SK-N-SH (cell line): ENCODE results near the gene KCNK4. TPM values are rescaled to one million over a fixed set of nuclear protein-coding genes. Genes with fewer than 3 reads are reported as not detected.

Source experiments
- CTCF ChIA-PET: fragments of 300-600, 350-600 bp; formaldehyde crosslinking; extraction: SDS; loops from one replicate; lab custom pipeline; 2021; lab: Yijun Ruan, JAX
- POLR2A ChIA-PET: fragments of 350-600 bp; sonication (Branson Sonifier 250); formaldehyde crosslinking; extraction: SDS; loops from one replicate; lab custom pipeline; 2020; ENCODE audit warnings: antibody characterized with exemption, inconsistent platforms; lab: Yijun Ruan, JAX
- DNase-seq: peaks from one replicate; pipeline ENCODE4 v3.0.0; 2012
- H2AFZ ChIP-seq: fragments of 200-600 bp; sonication (generic); 2 replicates; pipeline ENCODE4 v1.8.1; 2016; ENCODE audit warnings: antibody characterized with exemption, mild to moderate bottlenecking, low read depth
- H3F3A ChIP-seq: fragments of 200-600 bp; sonication (generic); replicated peaks from 2 replicates; pipeline ENCODE3; 2016; ENCODE audit warnings: antibody characterized with exemption, mild to moderate bottlenecking; ENCODE audit not compliant: insufficient read depth
- H3K27ac ChIP-seq, 2 experiments: fragments of 200-500 bp in 1 of 2; fragments of 200-600 bp in 1 of 2; sonication (Bioruptor generic) in 1 of 2; sonication (generic), shearing (Covaris generic) in 1 of 2; 2 replicates each; pipeline versions ENCODE4 v1.5.1 to v1.6.1; 2014 to 2016; ENCODE audit warnings: low read depth in 2 of 2, inconsistent platforms in 1 of 2, low read length in 1 of 2, mild to moderate bottlenecking in 1 of 2, mixed read lengths in 1 of 2
- H3K27me3 ChIP-seq: fragments of 200-600 bp; sonication (generic), shearing (Covaris generic); 2 replicates; pipeline ENCODE4 v1.6.1; 2016; ENCODE audit warnings: mixed run types; ENCODE audit not compliant: insufficient read depth
- H3K36me3 ChIP-seq, 2 experiments: fragments of 200-500 bp in 1 of 2; fragments of 200-600 bp in 1 of 2; sonication (Bioruptor generic) in 1 of 2; sonication (generic) in 1 of 2; replicated peaks in 1 of 2; 2 replicates each; pipeline versions ENCODE3 to v1.5.1; 2014 to 2016; ENCODE audit warnings: low read length in 1 of 2, mild to moderate bottlenecking in 1 of 2; ENCODE audit not compliant: insufficient read depth in 2 of 2, control insufficient read depth in 1 of 2
- H3K4me1 ChIP-seq, 2 experiments: fragments of 200-500 bp in 1 of 2; fragments of 200-600 bp in 1 of 2; sonication (Bioruptor generic) in 1 of 2; sonication (generic), shearing (Covaris generic) in 1 of 2; 2 replicates each; pipeline versions ENCODE4 v1.5.1 to v1.6.1; 2014 to 2016; ENCODE audit warnings: low read depth in 1 of 2, low read length in 1 of 2, mixed run types in 1 of 2; ENCODE audit not compliant: insufficient read depth in 2 of 2, control insufficient read depth in 1 of 2
- H3K4me2 ChIP-seq: fragments of 200-600 bp; sonication (generic), shearing (Covaris generic); 2 replicates; pipeline ENCODE4 v1.6.1; 2017; ENCODE audit warnings: mixed run types
- H3K4me3 ChIP-seq, 2 experiments: fragments of 200-500 bp in 1 of 2; fragments of 200-600 bp in 1 of 2; sonication (Bioruptor generic) in 1 of 2; sonication (generic), shearing (Covaris generic) in 1 of 2; 2 replicates each; pipeline versions ENCODE4 v1.5.1 to v1.8.1; 2014 to 2016; ENCODE audit warnings: low read depth in 2 of 2, inconsistent platforms in 1 of 2, low read length in 1 of 2, mild to moderate bottlenecking in 1 of 2, mixed read lengths in 1 of 2, moderate library complexity in 1 of 2
- H3K79me2 ChIP-seq: fragments of 200-600 bp; sonication (generic); 2 replicates; pipeline ENCODE4 v1.8.1; 2017; ENCODE audit warnings: mild to moderate bottlenecking; ENCODE audit not compliant: insufficient read depth
- H3K9ac ChIP-seq: fragments of 200-600 bp; sonication (generic); 2 replicates; pipeline ENCODE4 v1.6.1; 2017; ENCODE audit warnings: mixed run types
- H3K9me2 ChIP-seq: fragments of 200-600 bp; sonication (generic); 2 replicates; pipeline ENCODE4 v1.6.1; 2017; ENCODE audit warnings: mixed run types
- H3K9me3 ChIP-seq: fragments of 200-600 bp; sonication (generic); 2 replicates; pipeline ENCODE4 v1.6.1; 2017; ENCODE audit warnings: mixed run types, mild to moderate bottlenecking, moderate library complexity
- H4K20me1 ChIP-seq: fragments of 200-600 bp; sonication (generic); 2 replicates; pipeline ENCODE4 v1.6.1; 2017; ENCODE audit warnings: mild to moderate bottlenecking, mixed run types; ENCODE audit not compliant: insufficient read depth
- CHD2 ChIP-seq: fragments of 150-350 bp; IDR thresholded peaks from 2 replicates; pipeline ENCODE4 v1.6.1; 2018; ENCODE audit warnings: low read length; ENCODE audit not compliant: partially characterized antibody
- ELF1 ChIP-seq: IDR thresholded peaks from 2 replicates; pipeline ENCODE4 v1.4.0; 2012
- EZH2phosphoT487 ChIP-seq: fragments of 200-600 bp; sonication (generic); IDR thresholded peaks from 2 replicates; pipeline ENCODE4 v1.6.1; 2017; ENCODE audit warnings: low read depth, mixed run types, mild to moderate bottlenecking, antibody characterized with exemption, moderate library complexity, borderline replicate concordance
- FOSL2 ChIP-seq: IDR thresholded peaks from 2 replicates; pipeline ENCODE4 v1.4.0; 2012; ENCODE audit warnings: low read depth, mild to moderate bottlenecking, moderate library complexity, borderline replicate concordance
- FOXM1 ChIP-seq: IDR thresholded peaks from 2 replicates; pipeline ENCODE4 v1.4.0; 2012; ENCODE audit warnings: low read depth, mild to moderate bottlenecking
- GATA2 ChIP-seq: sonication (generic); formaldehyde crosslinking; IDR thresholded peaks from 2 replicates; pipeline ENCODE4 v1.5.0; 2020; ENCODE audit warnings: mild to moderate bottlenecking, missing genetic modification reagents
- NFIC ChIP-seq: IDR thresholded peaks from 2 replicates; pipeline ENCODE4 v1.4.0; 2012; ENCODE audit warnings: borderline replicate concordance
- NRF1 ChIP-seq: IDR thresholded peaks from 2 replicates; pipeline ENCODE4 v1.6.1; 2012; ENCODE audit warnings: low read depth, mild to moderate bottlenecking, low read length
- RAD21 ChIP-seq: IDR thresholded peaks from 2 replicates; pipeline ENCODE4 v1.6.1; 2012; ENCODE audit warnings: mild to moderate bottlenecking, low read length
- RXRA ChIP-seq: IDR thresholded peaks from 2 replicates; pipeline ENCODE4 v1.4.0; 2012; ENCODE audit warnings: low read depth, mild to moderate bottlenecking, borderline replicate concordance
- SMC3 ChIP-seq: IDR thresholded peaks from 2 replicates; pipeline ENCODE4 v1.6.1; 2012; ENCODE audit warnings: low read depth, low read length, improper control_type of control experiment
- YY1 ChIP-seq: IDR thresholded peaks from 2 replicates; pipeline ENCODE4 v1.4.0; 2012; ENCODE audit warnings: low read depth, mild to moderate bottlenecking
- WGBS: methylation state at CpG from one replicate; pipeline ENCODE4 v1.1.6; 2017; ENCODE audit warnings: low lambda C conversion rate; 5-methylcytosine and 5-hydroxymethylcytosine counted together
- polyA plus RNA-seq, 3 experiments: library from polyadenylated mRNA; depleted of rRNA; stranded (reverse); fragments of >200 nt; gene quantifications; 2 replicates each; pipeline ENCODE4 v1.2.3, GENCODE V29; 2012
- TF ChIP-seq, protein P1 (sequence below): IDR thresholded peaks from 2 replicates; pipeline ENCODE4 v1.4.0; 2012; ENCODE audit warnings: low read depth
- TF ChIP-seq, protein P2 (sequence below): IDR thresholded peaks from 2 replicates; pipeline ENCODE4 v1.6.1; 2012; ENCODE audit warnings: mild to moderate bottlenecking, low read depth, low read length, moderate library complexity
- TF ChIP-seq, protein P3 (sequence below): fragments of 200-600 bp; sonication (generic); IDR thresholded peaks from 2 replicates; pipeline ENCODE4 v1.6.1; 2017; ENCODE audit warnings: antibody characterized with exemption, mild to moderate bottlenecking, moderate library complexity
- TF ChIP-seq, protein P4 (sequence below): fragments of 150-350 bp; IDR thresholded peaks from 2 replicates; pipeline ENCODE4 v1.6.1; 2016; ENCODE audit warnings: mild to moderate bottlenecking, low read depth, low read length

Gene KCNK4
- polyA plus RNA-seq, 1 of the 3 experiments (the other 2 are of a cell fraction): 0.16 TPM

DNA sequence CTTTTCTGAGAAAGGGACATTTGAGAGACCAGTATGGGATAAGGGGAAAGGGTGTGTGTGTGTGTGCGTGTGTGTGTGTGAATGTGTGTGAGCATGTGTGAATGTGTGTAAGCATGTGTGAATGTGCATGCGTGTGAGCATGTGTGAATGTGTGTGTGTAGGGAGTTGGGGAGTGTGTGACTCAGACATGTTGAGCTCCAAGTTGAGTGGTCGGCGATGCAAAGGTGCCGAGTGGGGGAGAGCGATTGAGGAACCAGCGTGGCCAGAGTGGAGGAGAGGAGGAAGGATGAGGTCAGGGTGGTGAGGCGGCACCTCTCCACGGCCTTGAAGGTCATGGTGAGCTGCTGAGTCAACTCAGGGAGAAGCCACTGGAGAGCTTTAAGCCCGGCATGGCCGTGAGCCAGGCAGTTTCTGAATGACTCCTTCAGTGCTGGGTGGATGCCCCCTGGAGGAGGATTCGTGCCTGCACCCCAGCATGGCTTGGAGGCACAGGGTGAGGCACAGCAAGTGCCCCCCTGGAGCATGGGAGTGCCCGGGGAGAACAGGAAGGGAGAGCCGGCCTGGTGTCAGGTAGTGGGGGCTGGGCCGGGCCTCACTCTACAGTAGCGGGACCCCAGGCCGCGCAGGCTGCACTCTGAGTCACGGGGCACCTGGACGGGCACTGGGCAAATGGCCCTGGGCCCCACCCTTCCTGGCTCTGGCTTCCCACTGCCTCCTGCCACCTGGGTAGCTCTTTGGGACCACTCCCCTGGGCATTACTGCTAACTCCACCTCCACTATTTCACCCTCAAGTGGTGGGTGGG lies 40.7 kb downstream of the KCNK4 start:
- no peak for TF ChIP-seq YY1
- peak; percentile 42; the same call in 1 of the 2 replicates for TF ChIP-seq FOSL2
- no peak for TF ChIP-seq FOXM1
- TF ChIP-seq NFIC: peak; percentile 79
- TF ChIP-seq, protein P1, sequence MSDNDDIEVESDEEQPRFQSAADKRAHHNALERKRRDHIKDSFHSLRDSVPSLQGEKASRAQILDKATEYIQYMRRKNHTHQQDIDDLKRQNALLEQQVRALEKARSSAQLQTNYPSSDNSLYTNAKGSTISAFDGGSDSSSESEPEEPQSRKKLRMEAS: peak; percentile 57; the same call in 1 of the 2 replicates
- TF ChIP-seq GATA2: no peak
- no peak for TF ChIP-seq CHD2
- no peak for TF ChIP-seq ELF1
- peak; percentile 34 for TF ChIP-seq SMC3
- TF ChIP-seq, protein P2, sequence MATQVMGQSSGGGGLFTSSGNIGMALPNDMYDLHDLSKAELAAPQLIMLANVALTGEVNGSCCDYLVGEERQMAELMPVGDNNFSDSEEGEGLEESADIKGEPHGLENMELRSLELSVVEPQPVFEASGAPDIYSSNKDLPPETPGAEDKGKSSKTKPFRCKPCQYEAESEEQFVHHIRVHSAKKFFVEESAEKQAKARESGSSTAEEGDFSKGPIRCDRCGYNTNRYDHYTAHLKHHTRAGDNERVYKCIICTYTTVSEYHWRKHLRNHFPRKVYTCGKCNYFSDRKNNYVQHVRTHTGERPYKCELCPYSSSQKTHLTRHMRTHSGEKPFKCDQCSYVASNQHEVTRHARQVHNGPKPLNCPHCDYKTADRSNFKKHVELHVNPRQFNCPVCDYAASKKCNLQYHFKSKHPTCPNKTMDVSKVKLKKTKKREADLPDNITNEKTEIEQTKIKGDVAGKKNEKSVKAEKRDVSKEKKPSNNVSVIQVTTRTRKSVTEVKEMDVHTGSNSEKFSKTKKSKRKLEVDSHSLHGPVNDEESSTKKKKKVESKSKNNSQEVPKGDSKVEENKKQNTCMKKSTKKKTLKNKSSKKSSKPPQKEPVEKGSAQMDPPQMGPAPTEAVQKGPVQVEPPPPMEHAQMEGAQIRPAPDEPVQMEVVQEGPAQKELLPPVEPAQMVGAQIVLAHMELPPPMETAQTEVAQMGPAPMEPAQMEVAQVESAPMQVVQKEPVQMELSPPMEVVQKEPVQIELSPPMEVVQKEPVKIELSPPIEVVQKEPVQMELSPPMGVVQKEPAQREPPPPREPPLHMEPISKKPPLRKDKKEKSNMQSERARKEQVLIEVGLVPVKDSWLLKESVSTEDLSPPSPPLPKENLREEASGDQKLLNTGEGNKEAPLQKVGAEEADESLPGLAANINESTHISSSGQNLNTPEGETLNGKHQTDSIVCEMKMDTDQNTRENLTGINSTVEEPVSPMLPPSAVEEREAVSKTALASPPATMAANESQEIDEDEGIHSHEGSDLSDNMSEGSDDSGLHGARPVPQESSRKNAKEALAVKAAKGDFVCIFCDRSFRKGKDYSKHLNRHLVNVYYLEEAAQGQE: no peak
- TF ChIP-seq, protein P3, sequence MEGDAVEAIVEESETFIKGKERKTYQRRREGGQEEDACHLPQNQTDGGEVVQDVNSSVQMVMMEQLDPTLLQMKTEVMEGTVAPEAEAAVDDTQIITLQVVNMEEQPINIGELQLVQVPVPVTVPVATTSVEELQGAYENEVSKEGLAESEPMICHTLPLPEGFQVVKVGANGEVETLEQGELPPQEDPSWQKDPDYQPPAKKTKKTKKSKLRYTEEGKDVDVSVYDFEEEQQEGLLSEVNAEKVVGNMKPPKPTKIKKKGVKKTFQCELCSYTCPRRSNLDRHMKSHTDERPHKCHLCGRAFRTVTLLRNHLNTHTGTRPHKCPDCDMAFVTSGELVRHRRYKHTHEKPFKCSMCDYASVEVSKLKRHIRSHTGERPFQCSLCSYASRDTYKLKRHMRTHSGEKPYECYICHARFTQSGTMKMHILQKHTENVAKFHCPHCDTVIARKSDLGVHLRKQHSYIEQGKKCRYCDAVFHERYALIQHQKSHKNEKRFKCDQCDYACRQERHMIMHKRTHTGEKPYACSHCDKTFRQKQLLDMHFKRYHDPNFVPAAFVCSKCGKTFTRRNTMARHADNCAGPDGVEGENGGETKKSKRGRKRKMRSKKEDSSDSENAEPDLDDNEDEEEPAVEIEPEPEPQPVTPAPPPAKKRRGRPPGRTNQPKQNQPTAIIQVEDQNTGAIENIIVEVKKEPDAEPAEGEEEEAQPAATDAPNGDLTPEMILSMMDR: peak; percentile 72
- TF ChIP-seq, protein P4, sequence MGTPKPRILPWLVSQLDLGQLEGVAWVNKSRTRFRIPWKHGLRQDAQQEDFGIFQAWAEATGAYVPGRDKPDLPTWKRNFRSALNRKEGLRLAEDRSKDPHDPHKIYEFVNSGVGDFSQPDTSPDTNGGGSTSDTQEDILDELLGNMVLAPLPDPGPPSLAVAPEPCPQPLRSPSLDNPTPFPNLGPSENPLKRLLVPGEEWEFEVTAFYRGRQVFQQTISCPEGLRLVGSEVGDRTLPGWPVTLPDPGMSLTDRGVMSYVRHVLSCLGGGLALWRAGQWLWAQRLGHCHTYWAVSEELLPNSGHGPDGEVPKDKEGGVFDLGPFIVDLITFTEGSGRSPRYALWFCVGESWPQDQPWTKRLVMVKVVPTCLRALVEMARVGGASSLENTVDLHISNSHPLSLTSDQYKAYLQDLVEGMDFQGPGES: no peak
- peak; percentile 44 for TF ChIP-seq RAD21
- TF ChIP-seq EZH2phosphoT487: no peak
- no peak; the same call in 1 of the 2 replicates for TF ChIP-seq RXRA
- no peak for TF ChIP-seq NRF1
- TF ChIP-seq, all 33 proteins: peak for 6
- WGBS: 46% methylated on average over 11 of the region's 20 CpGs
- Histone ChIP-seq H3K9me3 (no peaks in the 10 kb centered on the region), H3K4me1 (peaks cover 4 to 6% of the 10 kb centered on the region in 2 experiments; a peak in 2 of 4 replicates), H3K79me2 (no peaks in the 10 kb centered on the region), H3K36me3 (no peaks in the 10 kb centered on the region), H4K20me1 (no peaks in the 10 kb centered on the region), H3K27me3 (no peaks in the 10 kb centered on the region), H3K9me2 (no peaks in the 10 kb centered on the region), H3K9ac (no peak overlapping the region), H3K4me2 (no peak overlapping the region), H3K27ac (no peak overlapping the region), H3K4me3 (no peak overlapping the region), H3F3A (peaks cover 12% of the 10 kb centered on the region), H2AFZ (peak overlapping the region; percentile 71; the same call in 1 of the 2 replicates)
- peak; percentile 65 for DNase-seq
- ChIA-PET POLR2A (interaction anchor here (0.6 kb wide), 1 partner anchor 59 kb away, joined by 6 read pairs; no protein-coding TSS in a partner anchor), CTCF (interaction anchor here (0.6 to 2.0 kb wide), 12 partner anchors 8 to 60 kb away, joined by 3 to 9 read pairs (median 3); partner anchors contain the start of genes ESRRA, PRDX5 and TRMT112)
